Mesenchymal stem cell (in vitro differentiated cells and primary cell): ENCODE measurements around the gene TFCP2L1. TPM values are rescaled to one million over a fixed set of nuclear protein-coding genes. Genes with fewer than 3 reads are reported as not detected.
"Not testable (repeated sequence)": the region's sequence is repeated elsewhere in the genome, so short reads cannot be mapped to it uniquely, and the experiment has no call there.

ENCODE experiments used
- DNase-seq: peaks from one replicate; pipeline ENCODE4 v3.0.0-alpha.2; 2013
- H2AFZ ChIP-seq: one replicate; pipeline ENCODE4 v1.6.1; 2013; ENCODE audit warnings: low read depth, mild to moderate bottlenecking, control low read depth, inconsistent platforms, low read length, moderate library complexity
- H2AK5ac ChIP-seq: 2 replicates; pipeline ENCODE4 v1.6.1; 2013; ENCODE audit warnings: low read length, moderate library complexity, mild to moderate bottlenecking, inconsistent platforms; ENCODE audit not compliant: severe bottlenecking
- H2BK120ac ChIP-seq: one replicate; pipeline ENCODE4 v1.6.1; 2013; ENCODE audit warnings: low read depth, mild to moderate bottlenecking, inconsistent platforms, low read length, moderate library complexity
- H2BK12ac ChIP-seq, 2 experiments: one replicate each; pipeline ENCODE4 v1.6.1; 2013; ENCODE audit warnings: inconsistent platforms in 2 of 2, low read length in 2 of 2, mild to moderate bottlenecking in 2 of 2, moderate library complexity in 2 of 2, control low read depth in 1 of 2
- H2BK15ac ChIP-seq: one replicate; pipeline ENCODE4 v1.6.1; 2013; ENCODE audit warnings: mild to moderate bottlenecking, low read depth, inconsistent platforms; ENCODE audit not compliant: poor library complexity, severe bottlenecking
- H2BK5ac ChIP-seq: 2 replicates; pipeline ENCODE4 v1.6.1; 2013; ENCODE audit warnings: low read depth, mild to moderate bottlenecking, low read length, control low read depth, inconsistent platforms; ENCODE audit not compliant: poor library complexity, severe bottlenecking
- H3K14ac ChIP-seq, 2 experiments: one replicate each; pipeline ENCODE4 v1.6.1; 2013; ENCODE audit warnings: inconsistent platforms in 2 of 2, low read length in 2 of 2, control low read depth in 1 of 2, mild to moderate bottlenecking in 1 of 2, moderate library complexity in 1 of 2
- H3K18ac ChIP-seq, 2 experiments: one replicate each; pipeline ENCODE4 v1.6.1; 2013; ENCODE audit warnings: inconsistent platforms in 2 of 2, low read length in 2 of 2, control low read depth in 1 of 2, low read depth in 1 of 2, mild to moderate bottlenecking in 1 of 2
- H3K23ac ChIP-seq, 2 experiments: one replicate each; pipeline ENCODE4 v1.6.1; 2013; ENCODE audit warnings: inconsistent platforms in 2 of 2, low read length in 2 of 2, mild to moderate bottlenecking in 2 of 2, moderate library complexity in 2 of 2, control low read depth in 1 of 2
- H3K27ac ChIP-seq: 2 replicates; pipeline ENCODE4 v1.5.1; 2013; ENCODE audit warnings: mild to moderate bottlenecking, moderate library complexity, low read length, control low read depth, inconsistent platforms; ENCODE audit not compliant: poor library complexity, severe bottlenecking
- H3K27me3 ChIP-seq, 2 experiments: 2 replicates each; pipeline versions ENCODE4 v1.6.1 to v1.7.0; 2013; ENCODE audit warnings: low read length in 2 of 2, mild to moderate bottlenecking in 2 of 2, moderate library complexity in 2 of 2, control low read depth in 1 of 2, inconsistent platforms in 1 of 2; ENCODE audit not compliant: control insufficient read depth in 1 of 2, insufficient read depth in 1 of 2
- H3K36me3 ChIP-seq, 2 experiments: 2 replicates each; pipeline versions ENCODE4 v1.6.1 to v1.7.0; 2013; ENCODE audit warnings: low read length in 2 of 2, control low read depth in 1 of 2, inconsistent platforms in 1 of 2, low read depth in 1 of 2, mild to moderate bottlenecking in 1 of 2; ENCODE audit not compliant: insufficient read depth in 2 of 2, control insufficient read depth in 1 of 2
- H3K4ac ChIP-seq, 2 experiments: one replicate each; pipeline ENCODE4 v1.6.1; 2013; ENCODE audit warnings: inconsistent platforms in 2 of 2, low read length in 2 of 2, mild to moderate bottlenecking in 2 of 2, moderate library complexity in 2 of 2, control low read depth in 1 of 2, low read depth in 1 of 2
- H3K4me1 ChIP-seq: 2 replicates; pipeline ENCODE4 v1.6.1; 2013; ENCODE audit warnings: low read depth, low read length, control low read depth; ENCODE audit not compliant: control insufficient read depth, insufficient read depth
- H3K4me2 ChIP-seq: 2 replicates; pipeline ENCODE4 v1.6.1; 2013; ENCODE audit warnings: low read length, mild to moderate bottlenecking, inconsistent platforms; ENCODE audit not compliant: poor library complexity, severe bottlenecking
- H3K4me3 ChIP-seq, 2 experiments: 2 replicates each; pipeline versions ENCODE4 v1.5.1 to v1.7.0; 2013; ENCODE audit warnings: low read length in 2 of 2, mild to moderate bottlenecking in 2 of 2, control low read depth in 1 of 2, low read depth in 1 of 2; ENCODE audit not compliant: insufficient read depth in 1 of 2
- H3K79me1 ChIP-seq: replicated peaks from 2 replicates; pipeline ENCODE4 v1.6.1; 2013; ENCODE audit warnings: mild to moderate bottlenecking, control low read depth, low read length, inconsistent platforms; ENCODE audit not compliant: poor library complexity, severe bottlenecking
- H3K9ac ChIP-seq: 2 replicates; pipeline ENCODE4 v1.7.0; 2013; ENCODE audit warnings: mild to moderate bottlenecking, low read length, moderate library complexity
- H3K9me3 ChIP-seq: 2 replicates; pipeline ENCODE4 v1.7.0; 2013; ENCODE audit warnings: mild to moderate bottlenecking, low read length; ENCODE audit not compliant: control insufficient read depth
- H4K8ac ChIP-seq: one replicate; pipeline ENCODE4 v1.6.1; 2013; ENCODE audit warnings: inconsistent platforms, mild to moderate bottlenecking, low read length, moderate library complexity
- H4K91ac ChIP-seq: one replicate; pipeline ENCODE4 v1.6.1; 2013; ENCODE audit warnings: mild to moderate bottlenecking, low read length, inconsistent platforms
- WGBS: methylation state at CpG from one replicate; pipeline ENCODE4 v1.1.7; 2013; ENCODE audit warnings: mixed read lengths; 5-methylcytosine and 5-hydroxymethylcytosine counted together
- polyA plus RNA-seq, 2 experiments: library from polyadenylated mRNA; stranded (reverse); fragments of 200-250 nt; gene quantifications; one replicate each; pipeline ENCODE4 v1.2.3, GENCODE V29; 2013

The TFCP2L1 gene
- polyA plus RNA-seq (2013, experiment 1 of 2): not detected
- polyA plus RNA-seq (2013, experiment 2 of 2): not detected

DNA sequence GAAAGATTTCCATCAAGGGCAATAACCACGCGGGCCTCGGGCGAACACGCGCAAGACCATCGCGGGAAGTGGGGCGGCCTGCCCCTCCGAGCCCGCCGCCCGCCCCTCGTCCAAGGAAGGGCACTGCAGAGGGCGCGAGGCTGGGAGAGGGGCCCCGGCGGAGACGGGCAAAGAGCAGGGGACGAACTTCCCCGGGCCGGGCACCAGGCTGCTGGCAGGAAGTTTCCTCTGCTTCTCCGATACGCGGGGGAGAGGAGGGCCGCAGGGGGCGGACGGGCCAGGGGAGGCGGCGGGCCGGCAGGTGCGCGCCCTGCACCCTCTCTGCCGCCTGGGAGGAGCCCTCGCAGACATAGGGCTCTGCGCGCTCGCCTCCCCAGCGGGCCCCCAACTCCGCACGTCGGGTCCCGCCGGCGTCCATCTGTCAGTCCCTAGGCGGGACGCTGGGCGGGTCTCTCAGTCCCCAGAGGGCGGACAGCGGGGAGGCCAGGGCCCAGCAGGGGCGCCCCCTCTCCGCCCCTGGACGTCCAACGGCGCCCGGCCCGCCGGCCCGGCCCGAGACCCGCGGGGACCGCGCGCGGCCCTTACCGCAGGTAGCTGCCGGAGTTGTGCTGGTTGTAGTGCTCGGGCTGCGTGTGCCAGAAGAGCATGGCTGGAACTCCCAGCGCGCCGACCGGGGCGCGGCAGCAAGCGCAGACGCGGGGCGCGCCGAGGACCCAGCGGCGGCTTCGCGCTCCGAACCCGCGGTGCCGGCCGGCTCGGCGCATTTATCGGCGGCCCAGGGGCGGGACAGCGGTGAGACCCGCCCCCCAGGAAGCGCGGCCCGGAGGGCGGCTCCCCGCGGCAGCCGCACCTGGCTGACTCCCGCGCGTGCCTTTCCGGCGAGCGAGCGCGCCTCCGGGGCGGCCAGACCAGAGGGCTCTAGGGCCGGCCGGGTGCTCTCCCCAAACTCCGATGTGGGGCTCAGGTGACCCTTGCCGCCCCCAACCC is at the start of gene TFCP2L1:
TSS of gene TFCP2L1 (minus strand) at position 740 of the 987 bp plus-strand sequence. CDS start at position 647, 93 bp downstream.
- peaks cover 12% of the 10 kb centered on the region for H3K4me1 ChIP-seq
- no peak within 1 kb of the TSS for H4K91ac ChIP-seq
- H2BK15ac ChIP-seq: no peak within 1 kb of the TSS
- H3K23ac ChIP-seq: peak within 1 kb of the TSS in 1 of 2 experiments; percentile 36
- H3K4me2 ChIP-seq: peak within 1 kb of the TSS; percentile 83
- no peak within 1 kb of the TSS for H2BK12ac ChIP-seq
- peak within 1 kb of the TSS; percentile 43 to 60 for H3K4me3 ChIP-seq
- no peak for DNase-seq
- H2BK5ac ChIP-seq: no peak within 1 kb of the TSS
- H3K36me3 ChIP-seq: no peaks in the 10 kb centered on the region
- H2BK120ac ChIP-seq: no peak within 1 kb of the TSS
- no peak within 1 kb of the TSS for H2AK5ac ChIP-seq
- no peaks in the 10 kb centered on the region for H3K79me1 ChIP-seq
- no peak within 1 kb of the TSS for H3K27ac ChIP-seq
- peaks cover 56 to 60% of the 10 kb centered on the region in 2 experiments for H3K27me3 ChIP-seq
- no peak within 1 kb of the TSS for H4K8ac ChIP-seq
- H3K4ac ChIP-seq: no peak within 1 kb of the TSS
- no peaks in the 10 kb centered on the region for H3K9me3 ChIP-seq
- no peak within 1 kb of the TSS for H2AFZ ChIP-seq
- H3K18ac ChIP-seq: no peak within 1 kb of the TSS
- no peak within 1 kb of the TSS for H3K14ac ChIP-seq
- peak within 1 kb of the TSS; percentile 59 for H3K9ac ChIP-seq
- WGBS: 2% methylated on average over 107 of the region's 119 CpGs

DNA sequence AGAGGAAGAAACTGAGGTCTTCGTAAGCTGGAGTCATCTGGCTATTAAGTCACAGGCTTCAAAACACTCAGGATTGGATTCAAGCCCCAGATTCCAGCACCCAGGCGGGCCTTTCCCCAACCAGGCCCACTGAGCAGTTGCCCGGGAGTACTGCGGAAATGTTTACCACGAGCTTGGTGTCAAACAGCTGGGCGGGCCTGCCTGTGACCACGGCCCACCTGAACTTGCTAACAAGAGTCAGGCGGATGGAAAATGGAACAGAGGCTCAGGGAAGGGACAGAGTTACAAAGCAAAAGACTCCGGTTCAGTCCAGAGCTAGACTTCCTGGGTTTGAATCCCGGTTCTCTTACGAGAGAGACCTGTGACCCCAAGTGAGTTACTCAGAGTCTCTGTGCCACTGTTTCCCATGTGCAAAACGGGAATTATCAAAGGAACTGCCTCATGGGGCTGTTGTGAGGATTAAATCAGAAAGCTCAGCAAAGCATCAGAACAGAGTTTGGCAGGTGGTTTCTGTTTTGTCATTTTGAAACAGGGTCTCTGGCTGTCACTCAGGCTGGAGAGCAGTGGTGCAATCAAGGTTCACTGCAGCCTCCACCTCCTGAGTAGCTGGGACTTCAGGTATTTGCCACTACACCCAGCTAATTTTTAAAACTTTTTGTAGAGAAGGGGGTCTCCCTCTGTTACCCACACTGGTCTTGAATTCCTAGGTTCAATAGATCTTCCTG is 49.0 kb upstream of the TFCP2L1 start:
- no peak overlapping the region for H3K4me2 ChIP-seq
- 88% methylated on average over 12 of the region's 12 CpGs for WGBS
- H2BK12ac ChIP-seq: no peak overlapping the region
- H2AK5ac ChIP-seq: no peak overlapping the region
- no peak overlapping the region for H2AFZ ChIP-seq
- H3K4me3 ChIP-seq: no peak overlapping the region
- peaks cover 10 to 11% of the 10 kb centered on the region in 2 experiments for H3K27me3 ChIP-seq
- no peak overlapping the region for H3K23ac ChIP-seq
- H2BK120ac ChIP-seq: no peak overlapping the region
- DNase-seq: no peak
- H3K18ac ChIP-seq: no peak overlapping the region
- no peak overlapping the region for H3K14ac ChIP-seq
- peaks cover 16 to 17% of the 10 kb centered on the region in 2 experiments for H3K36me3 ChIP-seq
- H2BK5ac ChIP-seq: no peak overlapping the region
- H3K27ac ChIP-seq: no peak overlapping the region
- no peak overlapping the region for H4K91ac ChIP-seq
- no peak overlapping the region for H2BK15ac ChIP-seq
- peaks cover 18% of the 10 kb centered on the region for H3K4me1 ChIP-seq
- no peak overlapping the region for H4K8ac ChIP-seq
- H3K9me3 ChIP-seq: no peaks in the 10 kb centered on the region
- H3K4ac ChIP-seq: no peak overlapping the region
- H3K79me1 ChIP-seq: no peaks in the 10 kb centered on the region
- H3K9ac ChIP-seq: no peak overlapping the region

GRCh38 chr2:121333231-121333630 is 48.2 kb upstream of the TFCP2L1 start:
- Histone ChIP-seq H2BK5ac (no peak overlapping the region), H3K18ac (no peak overlapping the region), H3K4me2 (no peak overlapping the region), H3K79me1 (no peaks in the 10 kb centered on the region), H3K23ac (no peak overlapping the region), H4K91ac (no peak overlapping the region), H3K9ac (no peak overlapping the region), H3K4me3 (no peak overlapping the region), H2AFZ (no peak overlapping the region), H2BK15ac (no peak overlapping the region), H2AK5ac (no peak overlapping the region), H4K8ac (no peak overlapping the region), H3K14ac (no peak overlapping the region), H3K4me1 (peaks cover 18% of the 10 kb centered on the region), H2BK120ac (no peak overlapping the region), H2BK12ac (no peak overlapping the region), H3K27ac (no peak overlapping the region), H3K4ac (no peak overlapping the region), H3K27me3 (peaks cover 11 to 15% of the 10 kb centered on the region in 2 experiments), H3K9me3 (no peaks in the 10 kb centered on the region), H3K36me3 (peaks cover 9 to 11% of the 10 kb centered on the region in 2 experiments)
- no peak for DNase-seq
- 91% methylated on average over 17 of the region's 17 CpGs for WGBS

- H3K14ac ChIP-seq, H3K9ac ChIP-seq, H3K79me1 ChIP-seq, H2BK12ac ChIP-seq, H3K23ac ChIP-seq, H3K9me3 ChIP-seq, DNase-seq, H2AK5ac ChIP-seq, H4K8ac ChIP-seq, H2BK5ac ChIP-seq, H3K4me2 ChIP-seq, H3K4ac ChIP-seq, H4K91ac ChIP-seq, H3K4me3 ChIP-seq, H3K36me3 ChIP-seq, H2BK15ac ChIP-seq, H2BK120ac ChIP-seq, H2AFZ ChIP-seq, H3K27ac ChIP-seq, H3K18ac ChIP-seq: not testable (repeated sequence)
- peaks cover 11 to 15% of the 10 kb centered on the region in 2 experiments for H3K27me3 ChIP-seq
- peaks cover 18% of the 10 kb centered on the region for H3K4me1 ChIP-seq
- 77% methylated on average over 8 of the region's 8 CpGs for WGBS
Measured at GRCh38 chr2:121331324-121331723, 46.3 kb upstream of the TFCP2L1 start.
